Measurements from ENCODE around the gene MGMT. TPM values are rescaled to one million over a fixed set of nuclear protein-coding genes. Genes with fewer than 3 reads are reported as not detected.
A peak's percentile ranks its signal among the peaks of the same experiment; 100 is the strongest.

Gene MGMT
- total RNA-seq, 4 donors from 2014 or later: 16.5 to 37.5 (median 32.1) TPM

- ATAC-seq: no peak
- H3K4me1 ChIP-seq: no peaks in the 10 kb centered on the region
- H3K36me3 ChIP-seq: peaks cover 0 to 24% of the 10 kb centered on the region in 2 donors
- H3K27ac ChIP-seq: no peak overlapping the region
- H3K27me3 ChIP-seq: no peaks in the 10 kb centered on the region
- TF ChIP-seq CTCF (IDR thresholded peaks at IDR 0.05): no peak
- TF ChIP-seq POLR2AphosphoS5 (IDR thresholded peaks at IDR 0.05): no peak
- no peak for TF ChIP-seq EP300 (IDR thresholded peaks at IDR 0.05)
- TF ChIP-seq POLR2A (IDR thresholded peaks at IDR 0.05): no peak
- H3K4me3 ChIP-seq: no peak overlapping the region
- peaks cover 0 to 48% (median 0%) of the 10 kb centered on the region in 3 donors for H3K9me3 ChIP-seq
- 87 to 100% methylated on average over 2 to 4 of the region's 7 CpGs for WGBS, 2 donors (ENCODE audit: low coverage in 1 of 2)
Measured at GRCh38 chr10:129743738-129744133, 276.7 kb downstream of the MGMT start.

- TF ChIP-seq CTCF (IDR thresholded peaks at IDR 0.05) (no peak), POLR2A (IDR thresholded peaks at IDR 0.05) (no peak), POLR2AphosphoS5 (IDR thresholded peaks at IDR 0.05) (no peak), EP300 (IDR thresholded peaks at IDR 0.05) (no peak)
- H3K4me3 ChIP-seq: no peak overlapping the region
- ATAC-seq: peak; percentile 34
- 100% methylated on average over 2 of the region's 22 CpGs; no CpG with 5 or more reads in 1 of the 2 donors for WGBS, 2 donors (ENCODE audit: low coverage in 1 of 2)
- no peaks in the 10 kb centered on the region for H3K4me1 ChIP-seq
- peaks cover 0 to 24% of the 10 kb centered on the region in 2 donors for H3K36me3 ChIP-seq
- H3K27ac ChIP-seq: no peak overlapping the region
- peaks cover 0 to 55% (median 0%) of the 10 kb centered on the region in 3 donors for H3K9me3 ChIP-seq
- no peaks in the 10 kb centered on the region for H3K27me3 ChIP-seq
Measured at GRCh38 chr10:129744134-129745111, 277.4 kb downstream of the MGMT start.

GRCh38 chr10:129745186-129745750 lies 278.2 kb downstream of the MGMT start:
- Histone ChIP-seq H3K27ac (no peak overlapping the region), H3K4me3 (no peak overlapping the region), H3K36me3 (peaks cover 0 to 24% of the 10 kb centered on the region in 2 donors), H3K27me3 (no peaks in the 10 kb centered on the region), H3K9me3 (peaks cover 0 to 63% (median 0%) of the 10 kb centered on the region in 3 donors), H3K4me1 (no peaks in the 10 kb centered on the region)
- TF ChIP-seq POLR2AphosphoS5 (IDR thresholded peaks at IDR 0.05): no peak
- TF ChIP-seq POLR2A (IDR thresholded peaks at IDR 0.05): no peak
- TF ChIP-seq EP300 (IDR thresholded peaks at IDR 0.05): no peak
- 81 to 94% methylated on average over 12 to 13 of the region's 13 CpGs for WGBS, 2 donors (ENCODE audit: low coverage in 1 of 2)
- ATAC-seq: no peak

- 83% methylated on average over 10 of the region's 11 CpGs; no CpG with 5 or more reads in 1 of the 2 donors for WGBS, 2 donors (ENCODE audit: low coverage in 1 of 2)
Measured at GRCh38 chr10:129754211-129755050, 287.4 kb downstream of the MGMT start.

More at GRCh38 chr10:129754211-129755050, 287.4 kb downstream of the MGMT start:
- Histone ChIP-seq H3K27me3 (no peaks in the 10 kb centered on the region), H3K27ac (no peak overlapping the region), H3K4me3 (no peak overlapping the region), H3K36me3 (peaks cover 0 to 5% of the 10 kb centered on the region in 2 donors), H3K4me1 (peaks cover 0 to 12% (median 0%) of the 10 kb centered on the region in 3 donors), H3K9me3 (peaks cover 0 to 28% (median 0%) of the 10 kb centered on the region in 3 donors)
- no peak for ATAC-seq
- TF ChIP-seq EP300 (IDR thresholded peaks at IDR 0.05) (no peak), POLR2A (IDR thresholded peaks at IDR 0.05) (no peak), POLR2AphosphoS5 (IDR thresholded peaks at IDR 0.05) (no peak), CTCF (IDR thresholded peaks at IDR 0.05) (no peak)
